ENCODE results near the gene LITAFD.
"Not testable (repeated sequence)": the region's sequence is repeated elsewhere in the genome, so short reads cannot be mapped to it uniquely, and the experiment has no call there.

The LITAFD gene

DNA sequence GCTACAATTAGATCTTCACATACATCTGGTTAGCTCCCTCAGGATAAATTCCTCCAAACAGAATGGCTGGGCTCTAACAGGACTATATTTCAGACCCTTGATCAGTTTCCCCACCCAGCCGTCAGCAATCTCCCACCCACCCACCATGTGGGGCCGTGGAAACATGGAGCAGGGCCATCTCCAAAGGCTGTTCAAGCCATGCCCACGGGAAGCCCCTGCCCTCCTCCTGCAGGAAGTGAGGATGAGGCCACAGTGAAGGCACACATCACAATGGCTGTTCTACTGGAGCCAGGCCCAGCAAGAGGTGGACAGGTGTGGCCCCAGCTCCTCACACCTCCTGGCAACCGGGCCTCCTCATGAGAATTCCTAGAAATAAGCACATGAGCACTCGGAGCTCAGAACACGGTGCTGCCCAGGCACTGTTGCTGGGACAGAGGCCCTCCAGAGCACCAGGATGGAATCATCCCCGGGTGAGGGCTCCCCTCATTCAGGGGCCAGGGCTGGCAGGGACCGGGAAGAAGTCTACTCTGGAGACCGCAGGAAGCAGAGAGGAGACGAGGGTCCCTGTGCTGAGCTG is at the start of gene LITAFD:
Gene LITAFD (plus strand): TSS at position 311 of the 577 bp plus-strand sequence. CDS start 2,005 bp downstream, outside the sequence.
- ATAC-seq (ENCODE audit: low read depth) (no peak), DNase-seq (ENCODE audit: low spot score) (no peak)
- Histone ChIP-seq H3K4me3 (ENCODE audit: severe bottlenecking) (no peak within 1 kb of the TSS), H3K36me3 (ENCODE audit: low read depth) (no peaks in the 10 kb centered on the region), H3K9me3 (ENCODE audit: severe bottlenecking) (no peaks in the 10 kb centered on the region), H3K27ac (ENCODE audit: poor library complexity, severe bottlenecking) (no peak within 1 kb of the TSS), H3K27me3 (ENCODE audit: insufficient read depth, poor library complexity, severe bottlenecking) (no peaks in the 10 kb centered on the region), H3K4me1 (ENCODE audit: insufficient read depth, poor library complexity, severe bottlenecking) (peaks cover 33% of the 10 kb centered on the region)
- TF ChIP-seq, protein P1, sequence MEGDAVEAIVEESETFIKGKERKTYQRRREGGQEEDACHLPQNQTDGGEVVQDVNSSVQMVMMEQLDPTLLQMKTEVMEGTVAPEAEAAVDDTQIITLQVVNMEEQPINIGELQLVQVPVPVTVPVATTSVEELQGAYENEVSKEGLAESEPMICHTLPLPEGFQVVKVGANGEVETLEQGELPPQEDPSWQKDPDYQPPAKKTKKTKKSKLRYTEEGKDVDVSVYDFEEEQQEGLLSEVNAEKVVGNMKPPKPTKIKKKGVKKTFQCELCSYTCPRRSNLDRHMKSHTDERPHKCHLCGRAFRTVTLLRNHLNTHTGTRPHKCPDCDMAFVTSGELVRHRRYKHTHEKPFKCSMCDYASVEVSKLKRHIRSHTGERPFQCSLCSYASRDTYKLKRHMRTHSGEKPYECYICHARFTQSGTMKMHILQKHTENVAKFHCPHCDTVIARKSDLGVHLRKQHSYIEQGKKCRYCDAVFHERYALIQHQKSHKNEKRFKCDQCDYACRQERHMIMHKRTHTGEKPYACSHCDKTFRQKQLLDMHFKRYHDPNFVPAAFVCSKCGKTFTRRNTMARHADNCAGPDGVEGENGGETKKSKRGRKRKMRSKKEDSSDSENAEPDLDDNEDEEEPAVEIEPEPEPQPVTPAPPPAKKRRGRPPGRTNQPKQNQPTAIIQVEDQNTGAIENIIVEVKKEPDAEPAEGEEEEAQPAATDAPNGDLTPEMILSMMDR (IDR thresholded peaks at IDR 0.05; ENCODE audit: poor library complexity, severe bottlenecking): no peak

- no peaks in the 10 kb centered on the region for H3K27me3 ChIP-seq (ENCODE audit: insufficient read depth, poor library complexity, severe bottlenecking)
- ATAC-seq (ENCODE audit: low read depth): no peak
- H3K27ac ChIP-seq (ENCODE audit: poor library complexity, severe bottlenecking): no peak overlapping the region
- H3K4me3 ChIP-seq (ENCODE audit: severe bottlenecking): no peak overlapping the region
- peaks cover 46% of the 10 kb centered on the region for H3K36me3 ChIP-seq (ENCODE audit: low read depth)
- H3K9me3 ChIP-seq (ENCODE audit: severe bottlenecking): no peaks in the 10 kb centered on the region
- TF ChIP-seq, protein P1 (IDR thresholded peaks at IDR 0.05; ENCODE audit: poor library complexity, severe bottlenecking): no peak
- peaks cover 12% of the 10 kb centered on the region for H3K4me1 ChIP-seq (ENCODE audit: insufficient read depth, poor library complexity, severe bottlenecking)
- no peak for DNase-seq (ENCODE audit: low spot score)
These were observed 49.4 kb upstream of the LITAFD start for GRCh38 chr16:8832717-8833105.

GRCh38 chr16:8836797-8837196 is 45.4 kb upstream of the LITAFD start:
- H3K9me3 ChIP-seq (ENCODE audit: severe bottlenecking); H3K36me3 ChIP-seq (ENCODE audit: low read depth); H3K27me3 ChIP-seq (ENCODE audit: insufficient read depth, poor library complexity, severe bottlenecking); H3K27ac ChIP-seq (ENCODE audit: poor library complexity, severe bottlenecking); H3K4me1 ChIP-seq (ENCODE audit: insufficient read depth, poor library complexity, severe bottlenecking); DNase-seq (ENCODE audit: low spot score); ATAC-seq (ENCODE audit: low read depth); H3K4me3 ChIP-seq (ENCODE audit: severe bottlenecking): not testable (repeated sequence)

DNA sequence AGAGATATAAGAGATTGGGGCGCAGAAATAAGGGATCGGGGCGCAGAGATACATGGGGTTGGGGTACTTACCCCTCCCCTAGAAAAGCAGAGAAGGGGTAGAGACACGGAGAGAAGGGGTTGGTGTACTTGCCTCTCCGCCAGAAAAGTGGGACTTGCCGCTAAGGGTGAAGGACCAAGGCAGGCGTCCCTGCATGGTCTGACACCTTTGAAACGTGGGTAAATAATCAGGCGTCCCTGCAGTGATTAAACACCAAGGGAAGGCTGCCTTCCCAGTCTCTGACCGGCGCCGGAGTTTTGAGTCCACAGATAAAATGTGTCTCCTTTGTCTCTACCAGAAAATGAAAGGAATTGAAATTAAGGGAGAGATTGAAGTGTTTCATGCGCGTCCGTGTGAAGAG is 44.6 kb upstream of the LITAFD start:
- not testable (repeated sequence) for H3K27me3 ChIP-seq (ENCODE audit: insufficient read depth, poor library complexity, severe bottlenecking); ATAC-seq (ENCODE audit: low read depth); H3K27ac ChIP-seq (ENCODE audit: poor library complexity, severe bottlenecking); H3K9me3 ChIP-seq (ENCODE audit: severe bottlenecking); DNase-seq (ENCODE audit: low spot score); H3K4me1 ChIP-seq (ENCODE audit: insufficient read depth, poor library complexity, severe bottlenecking); H3K36me3 ChIP-seq (ENCODE audit: low read depth); H3K4me3 ChIP-seq (ENCODE audit: severe bottlenecking)

DNA sequence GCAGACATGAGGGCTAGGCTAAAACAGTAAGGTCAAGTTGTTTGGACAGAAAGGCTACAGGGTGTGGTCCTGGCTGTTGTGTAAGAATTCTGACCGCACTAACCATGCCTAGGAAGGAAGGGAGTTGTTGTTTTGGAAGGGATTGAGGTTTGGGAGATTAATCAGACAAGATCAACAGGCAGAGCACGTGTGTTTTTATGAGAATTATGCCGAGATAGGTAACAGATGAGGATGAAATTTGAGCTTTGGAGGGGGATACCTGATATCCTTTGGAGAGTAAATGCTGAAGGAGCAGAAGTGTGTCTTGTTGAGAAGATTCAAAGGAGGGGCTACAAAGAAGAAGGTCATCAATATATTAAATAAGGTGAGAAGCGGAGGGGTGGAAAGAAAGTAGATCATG is 40.1 kb upstream of the LITAFD start:
- H3K9me3 ChIP-seq (ENCODE audit: severe bottlenecking); H3K27ac ChIP-seq (ENCODE audit: poor library complexity, severe bottlenecking); H3K4me3 ChIP-seq (ENCODE audit: severe bottlenecking); H3K36me3 ChIP-seq (ENCODE audit: low read depth); ATAC-seq (ENCODE audit: low read depth); H3K4me1 ChIP-seq (ENCODE audit: insufficient read depth, poor library complexity, severe bottlenecking); H3K27me3 ChIP-seq (ENCODE audit: insufficient read depth, poor library complexity, severe bottlenecking); DNase-seq (ENCODE audit: low spot score): not testable (repeated sequence)

GRCh38 chr16:8843296-8843695 is 38.9 kb upstream of the LITAFD start:
- H3K36me3 ChIP-seq (ENCODE audit: low read depth); ATAC-seq (ENCODE audit: low read depth); H3K27me3 ChIP-seq (ENCODE audit: insufficient read depth, poor library complexity, severe bottlenecking); H3K4me3 ChIP-seq (ENCODE audit: severe bottlenecking); H3K9me3 ChIP-seq (ENCODE audit: severe bottlenecking); DNase-seq (ENCODE audit: low spot score); H3K27ac ChIP-seq (ENCODE audit: poor library complexity, severe bottlenecking); H3K4me1 ChIP-seq (ENCODE audit: insufficient read depth, poor library complexity, severe bottlenecking): not testable (repeated sequence)

- H3K9me3 ChIP-seq (ENCODE audit: severe bottlenecking): no peaks in the 10 kb centered on the region
- TF ChIP-seq, protein P1 (IDR thresholded peaks at IDR 0.05; ENCODE audit: poor library complexity, severe bottlenecking): no peak
- peaks cover 27% of the 10 kb centered on the region for H3K4me1 ChIP-seq (ENCODE audit: insufficient read depth, poor library complexity, severe bottlenecking)
- no peak for DNase-seq (ENCODE audit: low spot score)
- ATAC-seq (ENCODE audit: low read depth): no peak
- H3K4me3 ChIP-seq (ENCODE audit: severe bottlenecking): no peak overlapping the region
- H3K27me3 ChIP-seq (ENCODE audit: insufficient read depth, poor library complexity, severe bottlenecking): no peaks in the 10 kb centered on the region
- peaks cover 24% of the 10 kb centered on the region for H3K36me3 ChIP-seq (ENCODE audit: low read depth)
- no peak overlapping the region for H3K27ac ChIP-seq (ENCODE audit: poor library complexity, severe bottlenecking)
These were observed 36.4 kb upstream of the LITAFD start for GRCh38 chr16:8845699-8846298.
